ENCODE measurements around the gene CCDC27. TPM values are rescaled to one million over a fixed set of nuclear protein-coding genes. Genes with fewer than 3 reads are reported as not detected.
"Not testable (repeated sequence)": the region's sequence is repeated elsewhere in the genome, so short reads cannot be mapped to it uniquely, and the experiment has no call there.

Gene CCDC27
- total RNA-seq, 1 donor from 2014 or later = not detected

- no peak for TF ChIP-seq CTCF (conservative IDR thresholded peaks at IDR 0.05; ENCODE audit: low read depth, low read length)
- DNase-seq (ENCODE audit: low read depth) = no peak
- H3K4me3 ChIP-seq (ENCODE audit: low read depth, low read length) = no peak overlapping the region
These were observed 55.5 kb downstream of the CCDC27 start for GRCh38 chr1:3807769-3808168.

GRCh38 chr1:3809680-3810079, 57.4 kb downstream of the CCDC27 start:
- no peak overlapping the region for H3K4me3 ChIP-seq (ENCODE audit: low read depth, low read length)
- DNase-seq (ENCODE audit: low read depth) = no peak
- no peak for TF ChIP-seq CTCF (conservative IDR thresholded peaks at IDR 0.05; ENCODE audit: low read depth, low read length)

GRCh38 chr1:3810149-3810761, 58.0 kb downstream of the CCDC27 start:
- DNase-seq (ENCODE audit: low read depth); H3K4me3 ChIP-seq (ENCODE audit: low read depth, low read length): not testable (repeated sequence)

- no peak overlapping the region for H3K4me3 ChIP-seq (ENCODE audit: low read depth, low read length)
- DNase-seq (ENCODE audit: low read depth) = no peak
- no peak for TF ChIP-seq CTCF (conservative IDR thresholded peaks at IDR 0.05; ENCODE audit: low read depth, low read length)
These were observed 59.3 kb downstream of the CCDC27 start for GRCh38 chr1:3811595-3811911.

GRCh38 chr1:3814065-3814464, 61.8 kb downstream of the CCDC27 start:
- no peak for TF ChIP-seq CTCF (conservative IDR thresholded peaks at IDR 0.05; ENCODE audit: low read depth, low read length)
- no peak overlapping the region for H3K4me3 ChIP-seq (ENCODE audit: low read depth, low read length)
- no peak for DNase-seq (ENCODE audit: low read depth)

GRCh38 chr1:3814771-3815561, 62.7 kb downstream of the CCDC27 start:
- no peak overlapping the region for H3K4me3 ChIP-seq (ENCODE audit: low read depth, low read length)
- DNase-seq (ENCODE audit: low read depth) = no peak
- no peak for TF ChIP-seq CTCF (conservative IDR thresholded peaks at IDR 0.05; ENCODE audit: low read depth, low read length)

- TF ChIP-seq CTCF (conservative IDR thresholded peaks at IDR 0.05; ENCODE audit: low read depth, low read length) = no peak
- no peak for DNase-seq (ENCODE audit: low read depth)
- no peak overlapping the region for H3K4me3 ChIP-seq (ENCODE audit: low read depth, low read length)
These were observed 64.3 kb downstream of the CCDC27 start for GRCh38 chr1:3816331-3817137.
